Stomach (tissue), 4 donors: ENCODE data around the gene C2orf68.

Source experiments
- CTCF ChIP-seq, 7 experiments: fragments of 450-650 bp in 4 of 7; fragments of 200-600 bp in 3 of 7; sonication (generic) in 3 of 7; IDR thresholded peaks; one replicate each; pipeline ENCODE4 v1.5.1; 2016 to 2019; ENCODE audit warnings: antibody characterized with exemption in 7 of 7, control low read depth in 2 of 7, mild to moderate bottlenecking in 1 of 7
- POLR2A ChIP-seq, 4 donors: fragments of 450-650 bp; IDR thresholded peaks; one replicate each; pipeline ENCODE4 v1.6.1; 2016; ENCODE audit warnings: antibody characterized with exemption in 4 of 4, control low read depth in 2 of 4, mild to moderate bottlenecking in 1 of 4, moderate library complexity in 1 of 4
- POLR2AphosphoS5 ChIP-seq, 3 donors: sonication (generic); formaldehyde crosslinking; IDR thresholded peaks; one replicate each; pipeline ENCODE4 v1.6.1; 2016; ENCODE audit warnings: antibody characterized with exemption in 3 of 3

GRCh38 chr2:85600235-85600575 is 11.7 kb downstream of the C2orf68 start:
- TF ChIP-seq CTCF (IDR thresholded peaks at IDR 0.05) = no peak
- TF ChIP-seq POLR2A (IDR thresholded peaks at IDR 0.05) = no peak
- TF ChIP-seq POLR2AphosphoS5 (IDR thresholded peaks at IDR 0.05) = no peak
